ENCODE measurements around the gene DOCK9.

DNA sequence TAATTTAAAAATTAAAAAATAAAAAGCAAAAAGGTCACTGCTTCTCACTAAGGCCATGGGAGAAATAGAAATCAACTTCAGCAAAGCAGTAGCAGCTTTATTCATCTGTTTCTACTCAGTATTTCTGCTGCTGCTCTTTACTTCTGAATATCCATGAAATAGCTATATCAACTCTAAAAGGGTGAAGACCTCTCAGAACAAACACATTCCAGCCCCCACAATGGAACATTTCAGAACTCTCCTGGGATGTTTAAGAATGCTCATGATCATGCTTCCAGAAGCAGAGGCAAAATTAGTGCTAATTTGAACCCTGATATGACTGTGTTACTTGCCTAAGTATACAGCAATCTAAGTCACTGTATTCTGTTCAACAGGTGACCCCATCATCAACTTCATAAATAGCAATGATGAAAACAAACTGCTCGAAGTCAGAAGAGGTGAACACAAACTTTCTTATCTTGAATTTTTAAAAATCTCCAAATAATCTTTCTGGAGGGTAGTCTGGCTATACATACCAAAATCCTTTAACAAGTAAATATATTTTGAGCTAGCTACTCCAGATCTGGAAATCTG, 29.6 kb upstream of the DOCK9 start:
- TF ChIP-seq CTCF (IDR thresholded peaks at IDR 0.05; ENCODE audit: insufficient read depth, low read depth, low read length) (no peak), EZH2 (IDR thresholded peaks at IDR 0.05; ENCODE audit: insufficient read depth, low read length) (no peak)
